Activated T-helper 9 cell treated with anti-CD3 and anti-CD28 coated beads, Interleukin-2, amount 50 U/mL, for 16 hours (primary cell): ENCODE measurements around the gene COPS4.
"Not testable (repeated sequence)": the region's sequence is repeated elsewhere in the genome, so short reads cannot be mapped to it uniquely, and the experiment has no call there.

ENCODE experiments used
- DNase-seq: peaks from one replicate; pipeline ENCODE4 v3.0.0-alpha.2; 2020; ENCODE audit warnings: low read depth

Gene COPS4

GRCh38 chr4:83024233-83024632, 10.8 kb upstream of the COPS4 start:
- DNase-seq: no peak

GRCh38 chr4:83025563-83025962, 9.4 kb upstream of the COPS4 start:
- no peak for DNase-seq

- no peak for DNase-seq
These were observed 6.0 kb upstream of the COPS4 start for GRCh38 chr4:83028976-83029375.

- DNase-seq: no peak
These were observed 5.3 kb upstream of the COPS4 start for GRCh38 chr4:83029688-83030087.

- DNase-seq: no peak
These were observed 2.1 kb downstream of the COPS4 start for GRCh38 chr4:83036991-83037665.

GRCh38 chr4:83040269-83040668, 5.3 kb downstream of the COPS4 start:
- DNase-seq: no peak

- not testable (repeated sequence) for DNase-seq
These were observed 8.2 kb downstream of the COPS4 start for GRCh38 chr4:83043157-83043556.

GRCh38 chr4:83043801-83044407, 8.9 kb downstream of the COPS4 start:
- no peak for DNase-seq

- DNase-seq: no peak
These were observed 11.9 kb downstream of the COPS4 start for GRCh38 chr4:83046693-83047473.

GRCh38 chr4:83048781-83049180, 13.8 kb downstream of the COPS4 start:
- DNase-seq: not testable (repeated sequence)

GRCh38 chr4:83054928-83055327, 19.9 kb downstream of the COPS4 start:
- DNase-seq: no peak

GRCh38 chr4:83062739-83063138, 27.8 kb downstream of the COPS4 start:
- DNase-seq: no peak

- DNase-seq: no peak
These were observed 30.3 kb downstream of the COPS4 start for GRCh38 chr4:83065266-83065665.

- DNase-seq: no peak
These were observed 32.2 kb downstream of the COPS4 start for GRCh38 chr4:83067058-83067639.

- no peak for DNase-seq
These were observed 36.1 kb downstream of the COPS4 start for GRCh38 chr4:83071116-83071515.

GRCh38 chr4:83074086-83074704, 39.2 kb downstream of the COPS4 start:
- DNase-seq: peak; percentile 17

GRCh38 chr4:83074783-83075182, 39.8 kb downstream of the COPS4 start:
- not testable (repeated sequence) for DNase-seq

- DNase-seq: no peak
These were observed 40.5 kb downstream of the COPS4 start for GRCh38 chr4:83075311-83076095.

GRCh38 chr4:83080561-83080960, 45.6 kb downstream of the COPS4 start:
- DNase-seq: no peak

GRCh38 chr4:83082777-83083176, 47.8 kb downstream of the COPS4 start:
- no peak for DNase-seq

GRCh38 chr4:83083925-83084475, 49.0 kb downstream of the COPS4 start:
- DNase-seq: no peak
